Keratinocyte (primary cell): ENCODE results near the gene TMEM132D. TPM values are rescaled to one million over a fixed set of nuclear protein-coding genes. Genes with fewer than 3 reads are reported as not detected.

Source experiments
- DNase-seq: peaks from one replicate; pipeline ENCODE4 v3.0.0-alpha.2; 2011; ENCODE audit warnings: low read depth, missing footprints, low spot score
- FAIRE-seq: peaks from 2 replicates; lab custom pipeline; 2011; peaks lifted over from hg19 to GRCh38; lab: Jason Lieb, UNC
- H2AFZ ChIP-seq: 2 replicates; pipeline ENCODE4 v1.6.0; 2012; ENCODE audit warnings: low read length, control low read depth, inconsistent platforms; ENCODE audit not compliant: control insufficient read depth
- H3K27ac ChIP-seq: 2 replicates; pipeline ENCODE4 v1.5.1; 2011; ENCODE audit warnings: low read length; ENCODE audit not compliant: control insufficient read depth, insufficient read depth
- H3K27me3 ChIP-seq: 3 replicates; pipeline ENCODE4 v1.6.0; 2011; ENCODE audit warnings: low read length; ENCODE audit not compliant: control insufficient read depth, insufficient read depth; ENCODE audit errors: extremely low read depth
- H3K36me3 ChIP-seq, 2 experiments: 2 replicates in 1 of 2; 3 replicates in 1 of 2; pipeline ENCODE4 v1.5.1; 2011; ENCODE audit warnings: low read length in 2 of 2, mild to moderate bottlenecking in 1 of 2; ENCODE audit not compliant: control insufficient read depth in 2 of 2, insufficient read depth in 2 of 2; ENCODE audit errors: extremely low read depth in 1 of 2
- H3K4me1 ChIP-seq: 3 replicates; pipeline ENCODE4 v1.5.1; 2011; ENCODE audit warnings: low read length; ENCODE audit not compliant: control insufficient read depth, insufficient read depth; ENCODE audit errors: extremely low read depth
- H3K4me2 ChIP-seq: 3 replicates; pipeline ENCODE4 v1.6.0; 2011; ENCODE audit warnings: low read depth, low read length; ENCODE audit not compliant: control insufficient read depth, insufficient read depth; ENCODE audit errors: extremely low read depth
- H3K4me3 ChIP-seq, 3 experiments: fragments of 200-600 bp in 1 of 3; sonication (generic) in 1 of 3; 2 replicates in 2 of 3; 3 replicates in 1 of 3; pipeline ENCODE4 v1.5.1; 2011 to 2016; ENCODE audit warnings: low read length in 3 of 3, mild to moderate bottlenecking in 3 of 3, control low read depth in 2 of 3, inconsistent platforms in 1 of 3, low read depth in 1 of 3, mixed read lengths in 1 of 3, mixed run types in 1 of 3, moderate library complexity in 1 of 3; ENCODE audit not compliant: control insufficient read depth in 2 of 3, insufficient read depth in 2 of 3; ENCODE audit errors: extremely low read depth in 1 of 3
- H3K79me2 ChIP-seq: 2 replicates; pipeline ENCODE4 v1.6.0; 2012; ENCODE audit warnings: low read length; ENCODE audit not compliant: control insufficient read depth, insufficient read depth
- H3K9ac ChIP-seq: 3 replicates; pipeline ENCODE4 v1.6.0; 2011; ENCODE audit warnings: low read length; ENCODE audit not compliant: control insufficient read depth, insufficient read depth; ENCODE audit errors: extremely low read depth
- H3K9me1 ChIP-seq: 3 replicates; pipeline ENCODE4 v1.6.0; 2011; ENCODE audit warnings: low read length; ENCODE audit not compliant: control insufficient read depth, insufficient read depth; ENCODE audit errors: extremely low read depth
- H3K9me3 ChIP-seq: 2 replicates; pipeline ENCODE4 v1.5.1; 2012; ENCODE audit warnings: low read depth, low read length; ENCODE audit not compliant: control insufficient read depth
- H4K20me1 ChIP-seq: 3 replicates; pipeline ENCODE4 v1.6.0; 2011; ENCODE audit warnings: low read length; ENCODE audit not compliant: control insufficient read depth, insufficient read depth; ENCODE audit errors: extremely low read depth
- EZH2 ChIP-seq: IDR thresholded peaks from one replicate; pipeline ENCODE4 v1.6.1; 2012; ENCODE audit warnings: inconsistent platforms, mild to moderate bottlenecking, low read length, moderate library complexity
- dilution Hi-C: fragments of 300-500 bp; cut with MboI; formaldehyde crosslinking; loops from one replicate; pipeline ENCODE4 v1.7.0; 2020; ENCODE audit warnings: low sequenced_read_pairs; ENCODE audit not compliant: extremely low pct_ligation_motif_present
- polyA plus RNA-seq, 5 experiments: library from polyadenylated mRNA; depleted of rRNA in 3 of 5; stranded (reverse) in 3 of 5; stranded (forward) in 1 of 5; unstranded in 1 of 5; fragments of >200 nt; gene quantifications; 1 replicate in 1 of 5; 2 replicates in 3 of 5; 3 replicates in 1 of 5; pipeline versions ENCODE4 v1.2.1 to v1.2.3, GENCODE V29; 2011 to 2012; ENCODE audit warnings: missing spikeins in 2 of 5, low read depth in 1 of 5, low replicate concordance in 1 of 5
- TF ChIP-seq, protein P1 (sequence below), 3 experiments: IDR thresholded peaks in 1 of 3; conservative IDR thresholded peaks in 1 of 3; optimal IDR thresholded peaks in 1 of 3; 2 replicates in 2 of 3; 3 replicates in 1 of 3; pipeline versions ENCODE3 to v1.5.1; 2011; ENCODE audit warnings: low read length in 3 of 3, mild to moderate bottlenecking in 3 of 3, moderate library complexity in 2 of 3, control low read depth in 1 of 3, inconsistent platforms in 1 of 3; ENCODE audit not compliant: insufficient read depth in 2 of 3; ENCODE audit errors: extremely low read depth in 1 of 3

TMEM132D gene
- polyA plus RNA-seq, 1 donor (not counting 4 experiments of a cell fraction or from before 2014, with no cell fraction given), result not detected

- Histone ChIP-seq H3K4me2 (no peak overlapping the region), H3K9me1 (no peaks in the 10 kb centered on the region), H4K20me1 (no peaks in the 10 kb centered on the region), H3K79me2 (no peaks in the 10 kb centered on the region), H3K27me3 (no peaks in the 10 kb centered on the region), H3K4me3 (no peak overlapping the region), H3K9ac (no peak overlapping the region), H3K4me1 (no peaks in the 10 kb centered on the region), H3K27ac (no peak overlapping the region), H3K36me3 (no peaks in the 10 kb centered on the region), H2AFZ (no peak overlapping the region), H3K9me3 (peaks cover 2% of the 10 kb centered on the region)
- no peak for FAIRE-seq
- DNase-seq, result no peak
- TF ChIP-seq, protein P1, sequence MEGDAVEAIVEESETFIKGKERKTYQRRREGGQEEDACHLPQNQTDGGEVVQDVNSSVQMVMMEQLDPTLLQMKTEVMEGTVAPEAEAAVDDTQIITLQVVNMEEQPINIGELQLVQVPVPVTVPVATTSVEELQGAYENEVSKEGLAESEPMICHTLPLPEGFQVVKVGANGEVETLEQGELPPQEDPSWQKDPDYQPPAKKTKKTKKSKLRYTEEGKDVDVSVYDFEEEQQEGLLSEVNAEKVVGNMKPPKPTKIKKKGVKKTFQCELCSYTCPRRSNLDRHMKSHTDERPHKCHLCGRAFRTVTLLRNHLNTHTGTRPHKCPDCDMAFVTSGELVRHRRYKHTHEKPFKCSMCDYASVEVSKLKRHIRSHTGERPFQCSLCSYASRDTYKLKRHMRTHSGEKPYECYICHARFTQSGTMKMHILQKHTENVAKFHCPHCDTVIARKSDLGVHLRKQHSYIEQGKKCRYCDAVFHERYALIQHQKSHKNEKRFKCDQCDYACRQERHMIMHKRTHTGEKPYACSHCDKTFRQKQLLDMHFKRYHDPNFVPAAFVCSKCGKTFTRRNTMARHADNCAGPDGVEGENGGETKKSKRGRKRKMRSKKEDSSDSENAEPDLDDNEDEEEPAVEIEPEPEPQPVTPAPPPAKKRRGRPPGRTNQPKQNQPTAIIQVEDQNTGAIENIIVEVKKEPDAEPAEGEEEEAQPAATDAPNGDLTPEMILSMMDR (optimal IDR thresholded peaks at IDR 0.05 in 1 of 3, IDR thresholded peaks at IDR 0.05 in 1 of 3, conservative IDR thresholded peaks at IDR 0.05 in 1 of 3; ENCODE audit: extremely low read depth in 1 of 3, insufficient read depth in 2 of 3, low read length in 3 of 3), result no peak
- TF ChIP-seq EZH2, result no peak
- dilution Hi-C loops, result no loop called here
Observed at GRCh38 chr12:129635021-129635685, 268.7 kb downstream of the TMEM132D start.

DNA sequence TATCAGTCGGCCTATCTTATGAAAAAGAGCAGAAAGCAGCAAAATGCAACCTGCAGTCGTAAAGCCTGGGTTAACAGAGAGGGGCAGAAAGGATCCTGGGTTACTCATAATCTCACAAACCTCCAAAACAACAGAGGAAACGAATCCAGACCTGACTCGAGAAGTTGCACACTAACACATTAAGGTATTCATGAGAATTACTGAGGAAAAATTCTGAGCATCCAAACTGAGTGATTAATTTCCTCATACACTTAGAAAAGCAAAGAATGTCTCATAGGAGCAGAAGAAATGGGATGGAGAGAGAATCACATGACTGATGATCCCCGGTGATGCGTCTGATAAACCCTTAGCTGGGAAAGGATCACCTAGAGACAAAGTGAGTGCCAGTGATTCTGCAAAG lies 272.5 kb downstream of the TMEM132D start:
- Histone ChIP-seq H3K9ac (no peak overlapping the region), H3K9me1 (no peaks in the 10 kb centered on the region), H3K9me3 (peaks cover 2% of the 10 kb centered on the region), H3K4me3 (no peak overlapping the region), H3K36me3 (no peaks in the 10 kb centered on the region), H4K20me1 (no peaks in the 10 kb centered on the region), H3K27ac (no peak overlapping the region), H3K79me2 (no peaks in the 10 kb centered on the region), H2AFZ (no peak overlapping the region), H3K4me1 (no peaks in the 10 kb centered on the region), H3K4me2 (no peak overlapping the region), H3K27me3 (no peaks in the 10 kb centered on the region)
- TF ChIP-seq, protein P1 (optimal IDR thresholded peaks at IDR 0.05 in 1 of 3, IDR thresholded peaks at IDR 0.05 in 1 of 3, conservative IDR thresholded peaks at IDR 0.05 in 1 of 3; ENCODE audit: extremely low read depth in 1 of 3, insufficient read depth in 2 of 3, low read length in 3 of 3), result no peak
- no peak for TF ChIP-seq EZH2
- FAIRE-seq, result no peak
- dilution Hi-C loops, result no loop called here
- DNase-seq, result no peak
